Measurements from ENCODE around the gene ABAT. TPM values are rescaled to one million over a fixed set of nuclear protein-coding genes. Genes with fewer than 3 reads are reported as not detected.

The ABAT gene
- total and polyA plus RNA-seq, 2 of the 8 experiments (the other 6 are each of a cell fraction or from before 2014, with no cell fraction given), result 6.4 to 8.4 TPM

GRCh38 chr16:8831871-8832716 lies 157.7 kb downstream of the ABAT start:
- ChIA-PET CTCF (ENCODE audit: partially characterized antibody) (interaction anchor here (1.2 to 1.7 kb wide), 4 partner anchors 41 to 196 kb away, joined by 3 to 4 read pairs (median 4); no protein-coding TSS in a partner anchor), POLR2A (ENCODE audit: partially characterized antibody) (interaction anchor here (0.7 to 5.0 kb wide), 19 partner anchors 10 to 242 kb away, joined by 3 to 54 read pairs (median 4); partner anchors contain the start of genes CARHSP1, LITAFD and TMEM114)
- peak overlapping the region; percentile 99 for H4K91ac ChIP-seq (replicated peaks; ENCODE audit: insufficient read length, low read length)
- peak; percentile 45 for FAIRE-seq
- peak overlapping the region; percentile 91 for H2BK12ac ChIP-seq (ENCODE audit: low read depth, low read length)
- H2AFZ ChIP-seq (ENCODE audit: low read length), result no peak overlapping the region
- peak overlapping the region; percentile 63 for H3K56ac ChIP-seq (replicated peaks; ENCODE audit: insufficient read length, low read depth, low read length)
- 10% methylated on average over 18 of the region's 18 CpGs; no CpG with 5 or more reads in 1 of the 2 experiments for WGBS, 2 experiments (ENCODE audit: extremely low coverage in 1 of 2, insufficient coverage in 1 of 2, insufficient read length in 1 of 2, insufficient replicate concordance in 2 of 2, low coverage in 1 of 2, low lambda C conversion rate in 2 of 2, missing lambda C conversion rate in 1 of 2)
- peak; percentile 80 to 89 for DNase-seq (ENCODE audit: low read depth in 1 of 2, low spot score in 2 of 2)
- peak overlapping the region; percentile 97 for H2BK5ac ChIP-seq (ENCODE audit: low read depth, low read length)
- H3K4me2 ChIP-seq (ENCODE audit: insufficient read depth in 1 of 2, low read depth in 2 of 2, low read length in 2 of 2), result peak overlapping the region; percentile 61 to 72
- H3K4me3 ChIP-seq (ENCODE audit: extremely low read depth in 1 of 4, insufficient read depth in 2 of 4, low read depth in 3 of 4, low read length in 4 of 4), result peak overlapping the region in 3 of 4 experiments; percentile 26 to 44 (median 37); a peak in 5 of 8 replicates
- peaks cover 12 to 24% (median 21%) of the 10 kb centered on the region in 4 experiments for H3K4me1 ChIP-seq (replicated peaks in 1 of 4; ENCODE audit: control insufficient read depth in 3 of 4, insufficient read depth in 4 of 4, low read length in 3 of 4)
- peak overlapping the region; percentile 77 for H2BK20ac ChIP-seq (ENCODE audit: low read length)
- no peaks in the 10 kb centered on the region for H4K20me1 ChIP-seq (replicated peaks in 1 of 2; ENCODE audit: control insufficient read depth in 1 of 2, insufficient read depth in 2 of 2, low read length in 2 of 2)
- peak overlapping the region; percentile 98 for H4K5ac ChIP-seq (ENCODE audit: insufficient read length, low read depth, low read length)
- H3K23ac ChIP-seq (ENCODE audit: insufficient read length), result no peak overlapping the region
- H3K18ac ChIP-seq (ENCODE audit: extremely low read depth, low read length), result peak overlapping the region; percentile 98
- H3K14ac ChIP-seq (ENCODE audit: insufficient read length), result peak overlapping the region; percentile 8
- peak overlapping the region; percentile 89; the same call in 1 of the 2 replicates for H2BK15ac ChIP-seq (ENCODE audit: low read length)
- H3K4ac ChIP-seq (replicated peaks; ENCODE audit: insufficient read length, low read depth, low read length), result peak overlapping the region; percentile 86
- H4K8ac ChIP-seq (ENCODE audit: extremely low read depth, insufficient read depth, low read length), result peak overlapping the region; percentile 81
- peak overlapping the region; percentile 93 for H2BK120ac ChIP-seq (replicated peaks; ENCODE audit: low read depth, low read length)
- H3K23me2 ChIP-seq (ENCODE audit: low read depth, low read length), result no peaks in the 10 kb centered on the region
- H3K9me3 ChIP-seq (ENCODE audit: insufficient read depth in 2 of 2, low read depth in 1 of 2, low read length in 1 of 2), result no peaks in the 10 kb centered on the region
- H2AK5ac ChIP-seq (ENCODE audit: low read depth, low read length), result peak overlapping the region; percentile 99; the same call in 1 of the 2 replicates
- H3K36me3 ChIP-seq (ENCODE audit: control insufficient read depth in 2 of 4, insufficient read depth in 4 of 4, low read length in 3 of 4), result peaks cover 0 to 18% (median 4%) of the 10 kb centered on the region in 4 experiments; a peak in 3 of 8 replicates
- H3K79me1 ChIP-seq (ENCODE audit: low read depth, low read length), result no peaks in the 10 kb centered on the region; the same call in 1 of the 2 replicates
- peak overlapping the region in 3 of 4 experiments; percentile 59 to 79 (median 76); a peak in 6 of 7 replicates for H3K9ac ChIP-seq (replicated peaks in 1 of 4; ENCODE audit: extremely low read depth in 1 of 4, low read depth in 3 of 4, low read length in 3 of 4)
- peak overlapping the region; percentile 90 for H3K27ac ChIP-seq (ENCODE audit: low read depth, low read length)
- peaks cover 0 to 8% of the 10 kb centered on the region in 2 experiments; a peak in 1 of 4 replicates for H3K79me2 ChIP-seq (ENCODE audit: control insufficient read depth in 1 of 2, insufficient read depth in 2 of 2, low read length in 2 of 2)
- H3K27me3 ChIP-seq (replicated peaks in 1 of 4; ENCODE audit: control insufficient read depth in 3 of 4, extremely low read depth in 1 of 4, insufficient read depth in 3 of 4, low read length in 3 of 4), result no peaks in the 10 kb centered on the region
- TF ChIP-seq SIRT6 (IDR thresholded peaks at IDR 0.05; ENCODE audit: low read length), result no peak
- no peak for TF ChIP-seq KDM4A (IDR thresholded peaks at IDR 0.05; ENCODE audit: low read depth, low read length, severe bottlenecking)
- peak; percentile 68 for TF ChIP-seq YY1 (IDR thresholded peaks at IDR 0.05; ENCODE audit: low read depth, low read length)
- TF ChIP-seq, protein P1, sequence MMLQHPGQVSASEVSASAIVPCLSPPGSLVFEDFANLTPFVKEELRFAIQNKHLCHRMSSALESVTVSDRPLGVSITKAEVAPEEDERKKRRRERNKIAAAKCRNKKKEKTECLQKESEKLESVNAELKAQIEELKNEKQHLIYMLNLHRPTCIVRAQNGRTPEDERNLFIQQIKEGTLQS (IDR thresholded peaks at IDR 0.05; ENCODE audit: insufficient read depth, low read depth, low read length), result no peak
- 0 out of 2 replicates have a peak, but pooled peaks have one; percentile 10 for TF ChIP-seq TCF12 (IDR thresholded peaks at IDR 0.05; ENCODE audit: low read depth, low read length)
- peak; percentile 83 for TF ChIP-seq TAF7 (optimal IDR thresholded peaks at IDR 0.05; ENCODE audit: borderline replicate concordance, low read depth, low read length)
- TF ChIP-seq CTCF (IDR thresholded peaks at IDR 0.05; ENCODE audit: control extremely low read depth in 1 of 3, insufficient read depth in 1 of 3, low read depth in 1 of 3, low read length in 3 of 3), result no peak
